GM19240 (cell line): ENCODE results near the gene MMD2.
"Not testable (repeated sequence)": the region's sequence is repeated elsewhere in the genome, so short reads cannot be mapped to it uniquely, and the experiment has no call there.

Experiments
- DNase-seq: peaks from one replicate; pipeline ENCODE4 v3.0.0; 2011; ENCODE audit warnings: low spot score; ENCODE audit not compliant: insufficient read length

Gene MMD2, protein sequence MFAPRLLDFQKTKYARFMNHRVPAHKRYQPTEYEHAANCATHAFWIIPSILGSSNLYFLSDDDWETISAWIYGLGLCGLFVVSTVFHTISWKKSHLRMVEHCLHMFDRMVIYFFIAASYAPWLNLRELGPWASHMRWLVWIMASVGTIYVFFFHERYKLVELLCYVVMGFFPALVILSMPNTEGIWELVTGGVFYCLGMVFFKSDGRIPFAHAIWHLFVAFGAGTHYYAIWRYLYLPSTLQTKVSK

DNA sequence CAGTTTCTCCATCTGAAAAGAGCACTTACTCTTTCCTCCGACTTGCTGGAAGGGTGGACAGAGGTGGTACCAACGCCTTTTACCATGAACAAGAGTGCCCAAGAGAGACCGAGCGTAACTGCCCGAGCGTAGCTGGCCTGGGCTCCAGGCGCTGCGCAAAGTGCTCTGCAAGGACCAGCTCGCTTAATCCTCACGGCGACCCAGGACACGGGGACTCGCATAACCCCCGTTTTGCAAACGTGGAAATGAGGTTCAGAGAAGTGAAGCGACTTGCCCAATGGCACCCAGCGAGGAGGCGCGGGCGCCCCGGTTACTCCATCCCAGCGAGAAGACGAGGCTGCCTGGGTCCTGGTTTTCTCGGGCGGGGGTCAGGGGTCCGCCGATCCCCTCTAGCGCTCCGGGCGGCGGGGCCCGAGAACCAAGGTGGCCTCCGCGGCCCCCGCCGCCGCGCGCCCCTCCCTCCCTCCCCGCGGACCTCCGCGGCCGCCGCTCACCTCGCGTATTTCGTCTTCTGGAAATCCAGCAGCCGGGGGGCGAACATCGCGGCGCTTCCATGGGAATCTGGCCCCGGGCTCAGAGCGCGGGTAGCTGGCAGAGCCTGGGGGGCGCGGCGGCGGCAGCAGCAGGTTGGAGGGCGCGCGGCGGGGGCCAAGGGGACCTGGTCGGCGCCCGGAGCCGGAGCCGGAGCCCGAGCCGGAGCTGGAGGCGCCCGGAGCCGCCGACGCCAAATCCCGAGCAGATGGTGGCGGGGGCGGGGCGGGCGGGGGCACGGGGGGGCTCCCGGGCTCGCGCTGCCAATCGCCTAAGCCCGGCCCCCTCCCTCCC is at the start of gene MMD2:
TSS of gene MMD2 (minus strand) at position 711 of the 825 bp plus-strand sequence. CDS start at position 541, 170 bp downstream.
- DNase-seq, result no peak

DNA sequence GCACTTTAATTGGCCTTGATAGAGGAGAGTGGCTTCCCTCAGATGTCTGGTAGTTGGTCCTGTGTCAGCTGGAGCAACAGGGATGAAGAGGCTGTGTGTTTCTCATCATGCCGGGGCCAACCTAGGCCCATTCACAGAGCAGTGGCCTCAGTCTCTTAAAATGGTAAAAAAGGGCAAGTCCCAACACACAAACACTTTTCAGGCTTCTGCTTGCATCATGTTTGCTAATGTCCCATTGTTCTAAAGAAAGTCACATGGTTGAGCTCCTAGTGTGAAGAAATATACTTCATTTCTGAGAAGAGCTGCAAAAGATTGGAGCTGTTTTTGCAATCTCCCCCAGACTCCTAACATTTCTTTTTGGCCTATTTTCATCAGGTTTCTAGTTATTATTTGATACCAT is 46.1 kb upstream of the MMD2 start:
- no peak for DNase-seq

DNA sequence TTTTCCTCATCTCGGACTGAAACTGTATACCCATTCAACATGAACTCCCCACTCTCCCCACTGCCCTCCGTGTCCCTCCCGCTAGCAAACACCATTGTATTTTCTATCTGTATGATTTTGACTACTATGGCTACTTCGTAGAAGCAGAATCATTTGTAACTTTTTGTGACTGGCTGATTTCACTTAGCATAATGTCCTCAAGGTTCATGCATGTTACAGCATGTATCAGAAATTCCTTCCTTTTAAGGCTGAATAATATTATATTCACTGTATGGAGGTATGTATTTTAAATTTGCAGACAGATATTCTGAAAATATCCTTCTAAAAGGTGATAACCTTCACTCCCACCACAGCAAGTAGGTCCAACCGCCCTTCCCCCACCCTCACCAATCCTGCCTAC is 42.9 kb upstream of the MMD2 start:
- no peak for DNase-seq

DNA sequence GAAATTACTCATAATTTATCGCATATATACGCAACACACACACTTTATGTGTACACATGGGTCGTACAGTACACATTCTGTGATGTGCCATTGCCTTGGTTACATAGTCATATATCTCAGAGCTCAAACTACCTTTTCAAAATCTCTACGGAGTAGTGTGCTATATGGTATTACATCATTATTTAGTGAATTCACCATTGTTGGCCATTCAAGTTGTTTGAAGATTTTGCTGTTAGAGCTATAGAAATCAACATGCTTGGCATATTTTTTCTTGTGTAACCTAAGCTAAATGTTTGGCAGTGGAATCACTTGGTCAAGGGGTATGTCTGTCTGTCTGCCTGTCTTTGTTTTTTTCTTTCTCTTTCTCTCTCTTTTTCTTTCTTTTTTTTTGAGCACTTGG is 42.0 kb upstream of the MMD2 start:
- DNase-seq, result no peak

DNA sequence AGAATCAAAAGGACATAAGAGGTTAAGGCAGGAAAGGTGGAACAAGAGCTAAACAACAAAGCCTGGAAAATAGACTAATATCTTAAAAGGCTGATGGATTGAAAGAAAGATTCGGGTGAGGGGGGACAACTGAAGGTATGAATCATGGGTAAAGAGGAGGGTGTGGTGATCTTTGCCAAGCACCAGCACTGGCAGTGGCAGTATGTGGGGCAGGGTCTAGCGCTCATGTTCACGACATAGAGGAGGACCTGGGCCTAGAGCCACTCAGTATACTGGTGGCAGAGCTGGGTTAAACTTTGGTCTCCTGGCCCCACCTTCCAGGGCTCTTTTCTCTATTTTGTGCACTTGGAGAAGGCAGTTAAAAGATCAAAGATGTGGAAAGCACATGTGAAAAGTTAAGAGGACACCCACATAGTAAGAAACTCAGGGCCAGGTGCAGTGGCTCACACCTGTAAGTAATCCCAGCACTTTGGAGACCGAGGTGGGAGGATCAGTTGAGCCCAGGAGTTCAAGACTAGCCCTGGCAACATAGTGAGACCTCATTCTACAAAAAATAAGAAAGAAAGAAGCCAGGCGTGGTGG is 40.5 kb upstream of the MMD2 start:
- no peak for DNase-seq

DNA sequence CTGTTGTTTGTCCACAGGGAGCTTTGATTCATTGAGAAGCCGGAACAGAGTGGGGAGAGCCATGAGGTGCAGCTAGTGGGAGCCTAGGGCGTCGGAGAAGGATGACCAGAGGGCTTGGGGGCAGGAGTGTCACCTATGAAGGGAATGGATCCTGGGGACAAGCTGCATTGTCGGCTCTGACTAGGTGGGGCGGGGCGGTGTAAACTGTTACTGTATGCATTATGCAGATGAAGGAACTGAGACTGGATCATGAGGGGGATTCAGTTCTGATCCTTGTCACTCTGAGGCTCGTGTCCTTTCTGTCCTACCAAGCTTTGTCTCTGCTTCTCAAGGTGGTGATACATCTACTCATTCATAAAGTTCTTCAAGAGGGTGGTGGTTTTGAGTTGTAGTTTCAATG is 39.9 kb upstream of the MMD2 start:
- DNase-seq, result no peak

DNA sequence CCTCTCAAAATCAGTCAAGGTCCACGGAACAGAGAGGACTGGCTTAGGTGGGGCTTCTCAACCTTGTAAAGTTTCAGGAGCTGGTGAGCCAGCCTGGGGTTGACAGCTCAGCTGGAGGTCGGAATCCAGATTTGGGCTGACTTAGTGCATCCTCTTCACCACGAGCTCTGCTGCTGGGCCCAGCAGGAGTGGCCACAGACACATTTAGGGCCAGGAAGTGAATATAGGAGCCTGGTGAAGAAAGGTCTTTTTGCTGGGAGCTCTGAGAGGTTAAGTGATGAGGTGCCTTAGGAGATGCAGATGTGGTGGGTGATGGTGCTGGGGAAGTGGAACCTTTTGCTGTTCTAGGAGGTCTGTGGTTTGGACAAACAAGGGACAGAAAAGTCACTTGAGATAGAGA is 39.3 kb upstream of the MMD2 start:
- DNase-seq, result no peak

DNA sequence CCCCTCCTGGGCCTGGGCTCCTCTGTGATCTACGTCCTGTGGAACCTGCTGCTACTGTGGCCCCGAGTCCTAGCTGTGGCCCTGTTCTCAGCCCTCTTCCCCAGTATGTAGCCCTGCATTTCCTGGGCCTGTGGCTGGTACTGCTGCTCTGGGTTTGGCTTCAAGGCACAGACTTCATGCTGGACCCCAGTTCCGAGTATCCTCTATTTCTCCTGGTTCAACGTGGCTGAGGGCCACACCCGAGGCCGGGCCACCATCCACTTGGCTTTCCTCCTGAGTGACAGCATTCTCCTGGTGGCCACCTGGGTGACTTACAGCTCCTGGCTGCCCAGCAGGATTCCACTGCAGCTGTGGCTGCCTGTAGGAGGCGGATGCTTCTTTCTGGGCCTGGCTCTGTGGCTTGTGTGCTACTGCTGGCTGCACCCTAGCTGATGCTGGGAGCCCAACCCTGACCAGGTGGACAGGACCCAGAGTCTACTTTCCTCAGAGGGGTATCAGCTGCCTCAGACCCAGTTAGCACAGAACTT is 37.8 kb upstream of the MMD2 start:
- no peak for DNase-seq

DNA sequence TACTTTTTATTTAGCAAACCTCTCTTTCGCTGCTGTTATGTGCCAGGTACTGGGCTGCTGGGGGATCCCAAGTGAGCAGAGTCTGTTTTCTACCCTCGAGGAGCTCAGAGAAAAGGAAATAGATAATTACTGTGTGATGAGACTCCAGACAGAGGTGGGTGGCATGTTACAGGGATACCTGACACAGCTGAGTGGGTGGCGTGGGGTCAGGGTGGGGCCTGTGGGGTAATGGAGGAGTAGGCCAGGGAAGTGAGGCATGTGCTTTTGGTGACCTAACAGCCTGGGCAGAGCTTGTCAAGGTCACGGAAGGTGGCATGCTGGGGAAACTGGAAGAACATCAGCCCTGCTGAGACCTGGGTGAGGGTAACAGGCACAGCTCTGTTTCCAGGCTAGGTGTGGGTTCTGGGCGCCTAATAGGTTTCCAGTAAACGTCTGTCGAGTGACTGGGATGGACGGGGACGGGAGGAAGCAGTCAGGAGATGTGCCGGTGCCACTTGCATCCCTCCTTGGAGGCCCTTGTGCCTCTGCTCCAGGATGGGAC is 36.5 kb upstream of the MMD2 start:
- DNase-seq, result no peak

DNA sequence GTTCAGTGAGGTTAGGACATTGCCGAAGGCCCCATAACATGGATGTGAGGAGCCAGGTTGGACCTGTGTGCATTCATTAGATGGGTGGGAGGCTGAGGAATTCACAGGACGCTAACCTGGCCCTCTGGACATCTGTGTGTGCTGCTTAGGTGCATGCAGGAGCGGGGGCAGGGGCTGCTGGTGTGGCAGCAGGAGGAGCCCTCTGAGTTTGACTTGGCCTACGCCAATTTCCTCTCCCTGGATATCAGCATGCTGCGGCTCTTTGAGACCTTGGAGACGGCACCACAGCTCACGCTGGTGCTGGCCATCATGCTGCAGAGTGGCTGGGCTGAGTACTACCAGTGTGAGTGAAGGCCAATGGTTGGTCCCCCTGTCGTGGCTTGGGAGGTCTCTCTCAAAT is 34.5 kb upstream of the MMD2 start:
- DNase-seq, result no peak

DNA sequence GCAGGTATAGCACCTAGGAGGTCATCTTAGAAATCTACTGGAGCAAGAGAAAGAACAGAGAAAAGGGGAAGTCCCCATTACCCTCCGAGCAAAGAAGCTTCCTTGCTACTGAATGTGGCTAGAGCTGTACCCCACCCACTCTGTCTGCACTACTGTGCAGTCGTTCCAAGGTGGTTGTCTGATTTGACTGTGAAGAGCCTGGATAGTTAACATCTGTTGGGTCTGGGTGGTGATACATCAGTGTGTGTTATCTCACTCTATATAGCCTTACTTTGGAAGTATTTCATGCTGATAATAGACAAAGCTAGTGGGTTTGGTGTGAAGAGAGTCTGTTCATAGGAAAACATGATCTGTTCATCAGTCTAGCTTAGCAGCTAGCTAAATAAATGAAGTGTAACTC is 23.8 kb upstream of the MMD2 start:
- not testable (repeated sequence) for DNase-seq

DNA sequence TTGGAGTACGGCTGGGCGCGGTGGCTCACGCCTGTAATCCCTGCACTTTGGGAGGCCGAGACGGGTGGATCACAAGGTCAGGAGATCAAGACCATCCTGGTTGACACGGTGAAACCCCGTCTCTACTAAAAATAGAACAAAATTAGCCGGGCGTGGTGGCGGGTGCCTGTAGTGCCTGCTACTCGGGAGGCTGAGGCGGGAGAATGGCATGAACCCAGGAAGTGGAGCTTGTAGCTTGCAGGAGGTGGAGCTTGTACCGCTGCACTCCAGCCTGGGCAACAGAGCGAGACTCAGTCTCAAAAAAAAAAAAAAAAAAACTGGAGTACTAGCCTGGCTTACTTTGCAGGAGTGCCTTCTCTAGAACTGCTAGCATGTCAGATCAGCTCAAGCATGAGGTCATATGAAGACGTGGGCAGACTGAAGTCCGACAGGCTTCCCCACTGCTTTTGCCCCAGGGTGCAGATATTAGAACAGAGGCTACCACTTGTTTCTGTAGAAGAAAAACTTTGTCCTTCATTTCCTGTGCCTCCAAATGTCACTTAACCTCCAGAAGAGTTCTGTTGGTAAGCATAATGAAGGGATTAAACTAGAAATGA is 22.4 kb upstream of the MMD2 start:
- DNase-seq, result not testable (repeated sequence)

DNA sequence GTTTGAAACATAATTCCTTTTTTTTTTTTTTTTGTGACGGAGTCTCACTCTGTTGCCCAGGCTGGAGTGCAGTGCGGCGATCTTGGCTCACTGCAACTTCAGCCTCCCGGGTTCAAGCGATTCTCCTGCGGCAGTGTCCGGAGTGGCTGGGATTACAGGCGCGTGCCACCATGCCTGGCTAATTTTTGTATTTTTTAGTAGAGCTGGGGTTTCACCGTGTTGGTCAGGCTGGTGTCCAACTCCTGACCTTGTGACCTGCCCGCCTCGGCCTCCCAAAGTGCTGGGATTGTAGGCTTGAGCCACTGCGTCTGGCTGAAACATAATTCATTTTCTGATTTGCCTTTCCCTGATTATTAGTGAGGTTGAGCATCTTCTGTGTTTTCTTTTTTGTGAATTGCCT is 16.6 kb upstream of the MMD2 start:
- DNase-seq, result not testable (repeated sequence)

DNA sequence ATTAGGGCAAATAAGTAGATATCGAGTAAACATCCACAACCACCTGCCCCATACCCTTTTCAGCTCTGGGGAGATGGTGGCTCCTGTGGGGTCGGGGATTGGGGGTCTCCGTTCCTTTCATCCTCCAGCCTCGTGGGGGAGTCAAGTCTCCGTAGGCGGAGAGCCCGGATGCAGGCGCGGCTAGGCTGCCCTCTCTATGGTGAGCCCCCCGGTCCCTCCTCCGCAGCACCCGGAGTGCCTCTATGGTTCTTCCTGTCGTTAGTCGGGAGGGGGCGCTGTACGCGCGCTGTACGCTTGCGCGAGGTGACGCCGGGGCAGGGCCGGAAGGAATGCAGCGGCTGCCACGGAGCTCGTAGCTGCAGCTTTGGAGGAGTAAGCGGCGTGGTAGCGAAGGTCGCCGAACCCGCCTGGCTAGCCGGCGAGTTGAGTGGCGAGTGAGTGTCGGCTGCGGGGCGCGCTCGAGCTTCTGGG is 14.8 kb upstream of the MMD2 start:
- peak; percentile 58 for DNase-seq

DNA sequence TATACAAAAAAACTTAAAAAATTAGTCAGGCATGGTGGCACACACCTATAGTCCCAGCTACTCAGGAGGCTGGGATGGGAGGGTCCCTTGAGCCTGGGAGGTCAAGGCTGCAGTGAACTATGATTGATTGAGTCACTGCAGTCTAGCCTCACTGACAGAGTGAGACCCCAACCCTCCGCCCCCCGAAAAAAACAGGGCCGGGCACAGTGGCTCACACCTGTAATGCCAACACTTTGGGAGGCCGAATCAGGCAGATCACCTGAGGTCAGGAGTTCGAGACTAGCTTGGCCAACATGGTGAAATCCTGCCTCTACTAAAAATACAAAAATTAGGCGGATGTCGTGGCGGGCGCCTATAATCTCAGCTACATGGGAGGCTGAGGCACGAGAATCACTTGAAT is 13.5 kb upstream of the MMD2 start:
- DNase-seq, result not testable (repeated sequence)

DNA sequence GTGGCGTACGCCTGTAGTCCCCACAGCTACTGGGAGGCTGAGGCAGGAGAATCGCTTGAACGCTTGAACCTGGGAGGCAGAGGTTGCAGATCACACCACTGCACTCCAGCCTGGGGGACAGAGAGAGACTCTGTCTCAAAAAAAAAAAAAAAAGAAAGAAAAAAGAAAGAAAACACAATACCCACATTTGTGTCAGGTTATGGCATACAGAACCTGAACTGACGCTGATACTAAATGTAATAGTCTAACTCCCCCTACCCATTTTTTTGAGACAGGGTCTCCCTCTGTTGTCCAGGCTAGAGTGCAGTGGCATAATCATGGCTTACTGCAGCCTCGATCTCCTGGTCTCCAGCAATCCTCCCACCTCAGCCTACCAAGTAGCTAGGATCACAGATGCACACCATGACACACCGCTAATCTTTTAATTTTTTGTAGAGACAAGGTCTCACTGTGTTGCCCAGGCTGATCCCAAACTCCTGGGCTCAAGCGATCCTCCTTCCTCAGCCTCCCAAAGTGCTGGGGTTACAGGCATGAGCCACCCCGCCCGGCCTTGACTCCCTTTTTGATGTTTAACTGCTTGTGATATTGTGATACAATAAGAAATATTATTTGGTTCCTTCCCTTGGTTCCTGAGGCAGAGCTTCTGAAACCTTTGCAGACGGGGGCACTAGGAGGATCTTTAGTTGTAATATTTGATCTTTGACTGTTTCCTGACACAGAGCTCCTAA is 6.5 kb upstream of the MMD2 start:
- no peak for DNase-seq

DNA sequence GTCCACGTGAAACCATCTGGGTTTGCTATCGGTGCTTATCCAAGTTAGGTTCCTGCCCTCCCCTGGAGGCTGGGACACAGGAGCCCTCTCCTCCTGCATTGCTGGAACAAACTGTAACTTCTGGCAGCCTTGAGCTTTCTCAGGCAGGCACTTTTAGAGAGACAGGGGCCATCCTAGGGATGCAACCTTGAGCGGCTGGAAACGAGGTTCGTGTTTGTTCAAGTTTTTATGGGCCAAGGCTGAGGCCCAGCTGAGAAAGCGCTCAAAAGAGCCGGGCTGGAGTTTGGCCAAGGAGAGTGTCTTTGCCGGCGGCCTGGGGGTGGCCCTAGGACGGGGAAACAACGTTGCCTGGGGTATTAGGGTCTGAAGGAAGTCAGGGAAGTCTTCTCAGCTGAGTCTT is 5.5 kb upstream of the MMD2 start:
- no peak for DNase-seq

DNA sequence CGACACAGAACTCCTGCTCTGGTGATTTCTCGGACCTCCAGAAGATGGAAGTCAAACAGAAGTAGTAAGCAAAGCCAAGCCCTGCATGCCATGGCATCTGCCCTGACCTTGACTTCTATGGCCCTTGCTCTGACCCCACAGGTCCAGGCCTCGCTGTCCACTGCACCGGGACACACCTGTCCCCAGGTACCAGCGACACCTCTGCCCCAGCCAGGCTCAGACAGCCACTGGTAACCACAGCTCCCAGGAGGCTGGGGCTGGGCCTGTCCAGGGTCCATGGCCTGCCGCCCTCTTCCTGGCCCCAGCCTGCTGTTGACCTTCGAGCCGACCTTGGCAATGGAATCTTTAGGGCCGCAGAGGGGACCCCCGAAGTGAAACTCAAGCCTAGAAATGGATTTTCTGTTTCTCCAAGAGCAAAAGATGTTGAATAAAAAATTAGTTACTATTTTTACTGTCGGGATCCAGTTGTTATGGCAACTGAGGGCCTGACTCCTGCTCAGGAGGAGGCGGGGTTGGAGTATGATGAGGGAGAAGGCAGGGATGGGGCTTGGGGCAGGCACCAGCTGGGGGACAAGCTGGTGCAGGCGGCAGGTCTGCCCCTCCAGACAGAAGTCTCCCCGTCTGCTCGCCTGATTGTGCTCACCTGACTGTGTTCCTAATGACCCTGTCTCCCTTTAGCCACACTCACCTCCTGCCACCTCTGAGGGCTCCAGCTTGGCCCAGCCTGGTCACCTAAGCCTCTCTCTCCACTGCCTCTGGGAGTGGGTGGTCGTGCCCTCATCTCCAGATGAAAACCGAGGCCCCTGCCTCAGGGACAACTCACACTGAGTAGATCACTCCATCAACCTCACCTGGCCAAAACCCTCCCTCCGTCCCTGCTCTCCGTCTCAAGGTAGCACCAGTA is 4.1 kb upstream of the MMD2 start:
- DNase-seq, result no peak

DNA sequence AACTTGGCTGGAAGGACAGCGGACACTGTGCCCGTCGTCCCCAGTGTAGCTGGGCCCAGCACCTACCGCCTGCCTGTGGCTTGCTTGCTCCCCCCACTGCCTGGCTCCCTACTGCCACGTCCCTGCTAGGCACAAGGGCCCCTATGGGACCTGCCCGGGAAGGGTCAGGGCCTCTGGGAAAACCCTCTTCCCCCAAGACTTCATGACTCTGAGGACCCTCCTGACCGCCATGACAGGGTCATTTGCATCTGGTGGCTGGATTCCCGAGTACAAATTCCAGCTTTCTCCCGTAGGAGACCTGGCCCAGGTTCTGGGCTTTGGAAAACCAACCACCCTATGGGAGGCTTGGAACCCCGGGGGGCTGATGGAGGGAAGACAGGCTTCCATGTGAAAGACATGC is 1.4 kb upstream of the MMD2 start:
- DNase-seq, result no peak

DNA sequence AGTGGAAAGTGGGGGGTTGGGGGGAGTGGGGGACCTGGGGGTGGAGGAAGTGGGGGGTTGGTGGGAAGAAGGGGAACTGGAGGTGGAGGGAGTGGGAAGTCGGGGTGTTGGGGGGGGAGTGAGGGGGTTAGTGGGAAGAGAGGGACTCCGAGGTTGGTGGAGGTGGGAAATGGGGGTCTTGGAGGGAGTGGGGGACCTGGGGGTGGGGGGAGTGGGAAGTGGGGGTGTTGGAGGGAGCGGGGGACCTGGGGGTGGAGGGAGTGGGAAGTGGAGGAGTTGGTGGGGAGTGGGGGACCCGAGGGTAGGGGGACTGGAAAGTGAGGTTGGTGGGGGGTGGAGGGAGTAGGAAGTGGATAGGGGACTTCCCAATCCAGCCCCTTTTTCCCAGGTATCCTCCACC is 906 bp upstream of the MMD2 start:
- no peak for DNase-seq
